ENCODE data around the gene NPAS2. TPM values are rescaled to one million over a fixed set of nuclear protein-coding genes. Genes with fewer than 3 reads are reported as not detected.

Gene NPAS2
- total RNA-seq, 1 experiment from 2014 or later, result 20.4 TPM

DNA sequence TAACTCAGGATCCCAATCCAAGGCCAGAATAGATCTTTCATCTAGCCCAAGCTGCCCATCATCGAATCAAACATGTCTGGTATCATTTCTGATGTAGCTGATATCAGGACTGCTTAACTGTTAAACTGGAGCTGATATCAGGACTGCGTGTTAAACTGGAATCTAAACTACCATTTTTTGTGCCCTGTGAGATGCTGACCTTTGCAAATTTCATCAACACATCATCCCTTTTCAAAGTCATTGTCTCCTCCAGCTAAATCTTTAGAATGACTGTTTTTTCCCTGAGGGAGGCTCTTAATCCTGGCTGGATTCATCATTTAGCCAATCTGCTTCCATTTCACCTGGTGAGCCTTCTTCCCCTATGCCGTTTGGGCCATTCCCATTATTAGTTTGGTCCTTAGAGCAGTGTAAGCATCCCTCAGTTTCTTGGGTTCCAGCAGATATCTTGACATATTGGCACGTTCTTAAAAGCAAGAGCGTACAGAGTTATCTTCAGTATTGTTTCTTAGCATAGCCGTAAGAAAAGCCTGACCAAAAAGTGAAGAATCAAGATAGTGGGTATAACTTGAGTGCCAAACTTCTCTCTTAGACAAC is 194.4 kb downstream of the NPAS2 start:
- CTCF ChIA-PET, result interaction anchor here (0.8 to 1.6 kb wide), 2 partner anchors 138 to 191 kb away, joined by 3 to 4 read pairs; no protein-coding TSS in a partner anchor
- DNase-seq (ENCODE audit: low read depth, low spot score) (no peak), ATAC-seq (no peak)
- no peak for TF ChIP-seq CBX3 (IDR thresholded peaks at IDR 0.05; ENCODE audit: low read depth)
- no peak for TF ChIP-seq POLR2AphosphoS5 (IDR thresholded peaks at IDR 0.05; ENCODE audit: low read depth, low read length)
- TF ChIP-seq SP1 (IDR thresholded peaks at IDR 0.05; ENCODE audit: low read depth), result no peak
- TF ChIP-seq, protein P1, sequence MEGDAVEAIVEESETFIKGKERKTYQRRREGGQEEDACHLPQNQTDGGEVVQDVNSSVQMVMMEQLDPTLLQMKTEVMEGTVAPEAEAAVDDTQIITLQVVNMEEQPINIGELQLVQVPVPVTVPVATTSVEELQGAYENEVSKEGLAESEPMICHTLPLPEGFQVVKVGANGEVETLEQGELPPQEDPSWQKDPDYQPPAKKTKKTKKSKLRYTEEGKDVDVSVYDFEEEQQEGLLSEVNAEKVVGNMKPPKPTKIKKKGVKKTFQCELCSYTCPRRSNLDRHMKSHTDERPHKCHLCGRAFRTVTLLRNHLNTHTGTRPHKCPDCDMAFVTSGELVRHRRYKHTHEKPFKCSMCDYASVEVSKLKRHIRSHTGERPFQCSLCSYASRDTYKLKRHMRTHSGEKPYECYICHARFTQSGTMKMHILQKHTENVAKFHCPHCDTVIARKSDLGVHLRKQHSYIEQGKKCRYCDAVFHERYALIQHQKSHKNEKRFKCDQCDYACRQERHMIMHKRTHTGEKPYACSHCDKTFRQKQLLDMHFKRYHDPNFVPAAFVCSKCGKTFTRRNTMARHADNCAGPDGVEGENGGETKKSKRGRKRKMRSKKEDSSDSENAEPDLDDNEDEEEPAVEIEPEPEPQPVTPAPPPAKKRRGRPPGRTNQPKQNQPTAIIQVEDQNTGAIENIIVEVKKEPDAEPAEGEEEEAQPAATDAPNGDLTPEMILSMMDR (IDR thresholded peaks at IDR 0.05 in 2 of 3, conservative IDR thresholded peaks at IDR 0.05 in 1 of 3; ENCODE audit: borderline replicate concordance in 1 of 3, insufficient read depth in 1 of 3, low read depth in 2 of 3, low read length in 2 of 3), result no peak
- no peak for TF ChIP-seq TCF7L2 (IDR thresholded peaks at IDR 0.05; ENCODE audit: borderline replicate concordance, extremely low read depth, insufficient read depth, insufficient read length)
- TF ChIP-seq ELF1 (IDR thresholded peaks at IDR 0.05; ENCODE audit: borderline replicate concordance, low read depth), result no peak
- TF ChIP-seq RAD21 (IDR thresholded peaks at IDR 0.05; ENCODE audit: low read depth), result no peak
- TF ChIP-seq EZH2 (IDR thresholded peaks at IDR 0.05), result no peak
- Histone ChIP-seq H3K9ac (ENCODE audit: low read length) (no peak overlapping the region), H3K9me2 (ENCODE audit: insufficient read depth) (no peaks in the 10 kb centered on the region), H4K20me1 (ENCODE audit: insufficient read depth) (peaks cover 20% of the 10 kb centered on the region; the same call in 1 of the 2 replicates), H3K36me3 (ENCODE audit: control insufficient read depth in 1 of 2, insufficient read depth in 2 of 2, low read length in 2 of 2) (peaks cover 26 to 30% of the 10 kb centered on the region in 2 experiments; a peak in 3 of 4 replicates), H3K27ac (ENCODE audit: low read depth, low read length) (no peak overlapping the region), H2AFZ (ENCODE audit: low read depth, low read length, poor library complexity, severe bottlenecking) (no peak overlapping the region), H3K4me1 (ENCODE audit: control insufficient read depth in 1 of 2, insufficient read depth in 2 of 2, low read length in 2 of 2) (no peaks in the 10 kb centered on the region), H3K4me2 (ENCODE audit: low read length) (no peak overlapping the region), H3K79me2 (ENCODE audit: insufficient read depth, low read length) (no peaks in the 10 kb centered on the region), H3K27me3 (ENCODE audit: insufficient read depth, low read length) (no peaks in the 10 kb centered on the region), H3K4me3 (replicated peaks in 1 of 2; ENCODE audit: low read depth in 1 of 2, low read length in 2 of 2) (no peak overlapping the region), H3K9me3 (ENCODE audit: control insufficient read depth in 1 of 2, insufficient read depth in 1 of 2, low read depth in 1 of 2, low read length in 2 of 2) (no peaks in the 10 kb centered on the region)
- BruUV-seq (replicated peaks), result no TSS peak
- intact Hi-C loops (cut with micrococcal nuclease), result no loop called here
- POLR2A ChIA-PET, result no interaction called here
- RAD21 ChIA-PET (ENCODE audit: low non-redundant PET in 1 of 2, low total read pairs in 2 of 2, uncharacterized antibody in 2 of 2, unreplicated experiment in 2 of 2), result interaction anchor here (0.6 to 0.7 kb wide), 2 partner anchors 27 to 138 kb away, joined by 4 to 5 read pairs; no protein-coding TSS in a partner anchor

Measured in HCT116 (cell line).